ENCODE results near the gene ST3GAL5.
"Not testable (repeated sequence)": the region's sequence is repeated elsewhere in the genome, so short reads cannot be mapped to it uniquely, and the experiment has no call there.

Gene ST3GAL5

DNA sequence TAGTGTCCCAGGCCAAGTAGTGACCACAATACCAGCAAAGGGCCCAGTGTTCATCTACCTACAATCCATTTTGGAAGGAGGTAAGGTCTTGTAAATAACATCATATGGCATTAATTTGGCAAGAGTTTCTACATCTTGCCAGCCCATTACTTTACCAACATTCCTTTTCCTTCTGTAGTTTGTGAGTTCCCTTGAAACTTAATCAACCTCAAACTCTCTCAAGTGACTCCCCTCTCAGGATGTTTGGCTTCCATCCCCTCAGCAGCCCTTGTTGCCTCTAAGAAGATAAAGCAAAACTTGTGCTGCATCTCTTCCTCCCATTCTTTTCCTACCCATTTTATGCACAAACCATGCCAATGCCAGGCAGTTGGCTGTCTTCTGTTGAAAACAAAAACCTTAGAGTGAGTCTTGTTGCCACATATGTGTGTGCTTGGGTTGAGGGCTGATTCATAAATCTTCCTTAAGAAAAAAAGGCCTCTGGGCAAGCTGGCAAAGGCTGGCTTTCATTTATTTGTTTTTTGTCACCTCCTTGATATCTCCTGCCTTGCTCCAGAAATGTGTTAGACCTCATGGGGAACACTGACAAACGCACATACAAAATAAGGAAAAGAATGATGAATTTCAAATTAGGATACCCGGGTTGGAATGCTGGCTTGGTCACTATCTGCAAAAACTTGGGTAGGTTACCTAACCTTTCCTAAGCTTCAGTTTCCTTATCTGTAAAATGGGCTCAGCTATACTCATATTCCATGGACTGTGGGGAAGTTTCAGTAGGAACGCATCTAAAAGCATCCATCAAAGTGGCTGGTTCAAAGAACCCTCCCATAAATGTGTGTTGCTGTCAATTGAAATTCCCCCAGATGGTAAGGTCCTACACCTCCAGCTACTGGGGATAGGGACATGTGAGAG is 29.4 kb upstream of the ST3GAL5 start:
- DNase-seq (ENCODE audit: low read depth): no peak

DNA sequence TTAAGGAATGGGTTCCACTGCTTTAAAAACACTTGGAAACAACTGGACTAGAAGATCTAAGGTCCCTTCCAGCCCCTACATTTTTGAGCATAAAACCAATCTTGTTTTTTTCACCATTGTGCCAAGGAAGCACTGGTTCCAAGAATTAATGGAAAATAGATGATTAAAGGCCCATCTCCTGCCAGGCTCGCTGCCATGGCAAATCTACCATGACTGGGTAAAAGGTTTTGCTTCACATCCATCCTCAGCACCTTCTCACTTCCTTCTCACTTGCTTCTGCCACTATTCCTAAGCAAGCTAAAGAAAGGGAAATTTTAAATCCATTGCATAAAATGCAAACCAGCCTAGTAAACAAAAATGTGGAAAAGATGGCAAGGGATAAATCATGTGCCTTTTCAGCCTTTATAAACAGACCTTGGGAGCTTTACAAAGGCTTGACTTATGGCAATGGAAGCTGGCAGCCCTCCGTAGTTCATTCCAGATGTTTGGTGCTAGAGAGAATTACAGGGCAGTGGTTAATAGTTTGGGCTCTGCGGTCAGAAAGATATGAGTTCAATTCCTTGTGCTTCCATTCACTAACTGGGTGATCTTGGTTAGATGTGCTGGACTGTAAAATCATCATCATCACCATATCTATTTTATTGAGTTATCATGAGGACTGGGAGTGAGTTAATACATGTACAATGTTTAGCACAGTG is 27.0 kb upstream of the ST3GAL5 start:
- DNase-seq (ENCODE audit: low read depth): no peak

DNA sequence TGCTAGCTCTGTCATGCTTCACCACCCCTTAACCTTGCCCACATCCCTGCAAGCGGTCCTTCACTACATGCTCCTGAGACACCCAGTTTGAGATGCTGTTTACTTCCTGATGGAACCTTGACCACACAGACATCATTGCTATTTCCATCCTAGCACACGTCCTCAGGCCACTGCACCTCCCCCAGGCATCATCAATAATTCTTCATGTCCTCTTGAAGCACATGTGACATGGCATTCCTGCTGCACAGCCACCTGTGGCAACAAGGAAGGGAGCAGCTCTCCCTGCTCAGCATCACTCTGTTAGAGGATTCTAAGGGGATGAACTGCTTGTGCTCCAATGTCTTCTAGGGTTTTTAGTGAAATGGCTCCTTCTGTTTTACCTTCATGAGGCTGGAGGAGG is 26.1 kb upstream of the ST3GAL5 start:
- DNase-seq (ENCODE audit: low read depth): no peak

DNA sequence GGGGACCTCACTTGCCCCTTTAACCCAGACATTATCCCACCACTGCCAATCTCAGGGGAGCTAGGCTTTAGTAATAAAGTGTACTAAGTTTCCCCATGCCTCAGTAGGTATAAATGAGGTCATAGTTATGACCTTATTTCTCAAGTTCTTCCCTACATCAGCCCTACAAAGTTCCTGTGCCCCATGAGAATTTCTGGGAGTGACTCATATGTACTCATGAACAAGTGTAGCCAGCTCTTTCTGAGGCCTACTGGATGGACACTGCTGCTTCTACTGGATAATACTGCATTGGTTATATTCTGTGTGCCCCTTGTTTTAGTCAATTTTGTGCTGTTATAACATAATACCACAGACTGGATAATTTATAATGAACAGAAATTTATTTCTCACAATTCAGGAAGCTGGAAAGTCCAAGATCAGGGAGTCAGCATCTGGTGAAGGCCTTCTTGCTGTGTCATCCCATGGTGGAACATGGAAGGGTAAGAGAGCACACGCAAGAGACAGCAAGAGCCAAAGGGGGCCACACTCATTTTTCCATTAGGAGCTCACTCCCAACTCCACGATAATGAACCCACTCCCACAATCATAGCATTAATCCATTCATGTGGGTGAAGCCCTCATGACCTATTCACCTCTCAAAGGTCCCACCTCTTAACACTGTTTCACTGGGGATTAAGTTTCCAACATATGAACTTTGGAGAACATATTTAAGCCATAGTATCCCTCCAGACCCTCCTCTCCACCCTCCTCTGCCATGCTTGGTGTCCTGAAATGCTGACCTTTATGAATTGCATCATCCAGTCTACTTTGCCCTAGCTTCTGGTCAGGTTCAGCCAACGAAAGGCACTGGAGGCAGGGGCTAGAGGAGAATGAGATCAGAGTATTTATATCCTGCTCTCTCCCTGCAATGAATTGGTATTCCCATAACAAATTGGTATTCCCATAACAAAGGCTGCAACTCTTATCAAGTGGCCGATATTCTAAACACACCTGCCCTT is 25.4 kb upstream of the ST3GAL5 start:
- peak; percentile 80 for DNase-seq (ENCODE audit: low read depth)

DNA sequence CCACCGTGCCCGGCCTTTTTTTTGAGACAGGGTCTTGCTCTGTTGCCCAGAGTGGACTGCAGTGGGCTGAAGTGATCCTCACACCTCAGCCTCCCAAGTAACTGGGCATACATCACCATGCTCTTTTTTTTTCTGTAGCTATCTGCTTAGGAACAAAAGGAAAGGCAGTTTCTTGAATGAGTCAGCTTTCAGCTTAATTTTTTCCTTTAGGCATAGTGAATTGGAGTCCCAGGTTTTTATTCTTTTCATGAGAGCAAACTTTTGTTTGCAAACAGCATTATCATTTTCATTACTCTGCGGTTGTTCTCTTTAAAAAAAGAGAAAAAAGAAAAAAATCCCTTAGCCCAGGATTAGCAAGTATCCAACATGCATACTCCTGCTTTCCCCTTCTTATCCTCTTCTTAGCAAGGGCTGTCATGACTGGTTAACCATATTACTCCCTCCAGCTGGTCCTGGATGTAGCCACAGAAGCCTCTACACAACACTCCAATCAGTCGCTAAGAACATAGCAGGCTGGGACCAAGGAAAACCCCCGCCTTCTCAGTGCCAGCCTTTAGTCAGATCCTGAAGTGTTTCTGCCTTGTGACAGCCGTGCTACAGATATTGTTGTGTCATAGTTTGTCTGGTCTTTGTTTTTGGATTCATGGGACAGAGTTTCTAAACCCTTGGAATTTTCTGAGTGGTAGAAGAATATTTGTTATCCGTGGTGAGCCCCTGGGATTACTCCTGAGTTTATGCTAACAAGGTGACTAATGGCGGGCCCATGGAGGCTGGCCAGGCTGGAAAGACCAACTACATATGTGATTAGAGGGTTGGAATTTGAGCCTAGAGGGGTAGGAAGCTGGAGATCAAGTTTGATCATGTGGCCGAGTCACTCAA is 23.3 kb upstream of the ST3GAL5 start:
- DNase-seq (ENCODE audit: low read depth): no peak

- no peak for DNase-seq (ENCODE audit: low read depth)
These were observed 22.3 kb upstream of the ST3GAL5 start for GRCh38 chr2:85911097-85911496.

DNA sequence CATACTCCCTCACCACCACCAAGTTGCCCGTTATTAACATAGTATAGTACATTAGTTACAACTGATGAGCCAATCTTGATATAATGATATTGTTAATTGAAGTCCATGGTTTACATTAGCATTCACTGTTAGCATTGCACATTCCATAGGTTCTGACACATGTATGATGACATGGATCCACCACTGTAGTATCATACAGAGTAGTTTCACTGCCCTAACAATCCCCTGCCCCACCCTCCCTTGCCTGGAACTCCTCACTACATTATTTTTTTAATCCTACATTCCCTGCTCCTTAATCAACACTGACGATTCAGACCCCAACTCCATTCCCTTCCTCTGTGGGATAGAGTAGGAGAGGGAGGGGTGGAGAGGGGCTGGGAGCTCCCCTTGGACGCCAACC is 20.2 kb upstream of the ST3GAL5 start:
- no peak for DNase-seq (ENCODE audit: low read depth)

DNA sequence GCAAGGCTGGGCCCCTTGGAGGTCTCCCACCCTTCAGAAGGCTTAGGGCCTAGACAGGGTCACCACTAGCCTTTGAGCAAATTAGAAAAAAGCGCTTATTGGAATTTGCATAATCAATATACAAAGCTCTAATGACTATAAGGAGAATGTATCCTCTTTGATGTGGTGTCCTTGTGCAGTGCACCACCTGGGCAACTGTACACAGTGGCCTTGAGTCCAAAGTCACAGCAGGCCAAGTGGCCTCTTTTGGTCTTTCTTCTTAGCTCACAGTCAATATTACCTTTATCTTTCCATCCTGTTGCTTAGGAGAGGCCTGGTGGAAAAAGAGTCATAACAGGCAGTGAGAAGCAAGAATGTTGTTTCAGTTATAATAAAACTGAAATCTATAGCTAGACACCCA is 19.7 kb upstream of the ST3GAL5 start:
- DNase-seq (ENCODE audit: low read depth): no peak

GRCh38 chr2:85907671-85908157 is 18.9 kb upstream of the ST3GAL5 start:
- DNase-seq (ENCODE audit: low read depth): no peak

DNA sequence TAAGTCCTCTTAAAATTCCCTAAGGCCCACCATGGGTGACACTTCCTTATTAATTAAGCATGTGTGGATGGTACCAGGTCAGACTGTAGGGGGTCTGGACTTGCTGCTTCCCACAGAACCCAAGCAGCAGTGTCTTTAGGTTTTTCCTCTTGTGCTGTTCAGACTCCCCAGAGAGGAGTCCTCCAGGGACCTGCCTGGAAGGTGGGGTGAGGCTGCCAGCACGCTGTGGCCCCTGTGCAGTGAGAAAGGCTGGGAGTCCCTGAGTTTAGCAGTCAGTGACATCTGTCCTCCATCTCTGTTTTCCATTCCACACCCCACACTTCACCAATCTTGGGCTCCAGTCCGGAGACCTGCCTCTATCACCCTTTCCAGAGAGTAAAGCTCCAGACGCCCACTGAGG is 18.0 kb upstream of the ST3GAL5 start:
- no peak for DNase-seq (ENCODE audit: low read depth)

DNA sequence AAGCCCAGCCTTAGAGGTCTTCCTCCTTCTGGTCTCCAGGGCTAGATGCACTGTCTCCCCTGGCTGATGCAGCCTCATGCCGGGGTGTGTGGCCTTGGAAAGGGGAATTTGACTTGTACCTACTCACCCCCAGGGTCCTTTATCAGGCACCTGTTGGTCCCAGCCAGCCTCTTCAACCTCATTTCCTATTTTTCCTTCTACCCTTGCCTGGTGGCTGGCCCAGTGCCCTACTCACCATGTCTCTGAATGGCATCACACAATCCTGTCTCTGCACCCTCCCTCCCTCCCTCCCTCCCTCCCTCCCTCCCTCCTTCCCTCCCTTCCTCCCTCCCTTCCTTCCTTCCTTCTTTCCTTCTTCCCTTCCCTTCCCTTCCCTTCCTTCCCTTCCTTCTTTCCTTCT is 17.1 kb upstream of the ST3GAL5 start:
- DNase-seq (ENCODE audit: low read depth): no peak

GRCh38 chr2:85905187-85905666 is 16.4 kb upstream of the ST3GAL5 start:
- no peak for DNase-seq (ENCODE audit: low read depth)

DNA sequence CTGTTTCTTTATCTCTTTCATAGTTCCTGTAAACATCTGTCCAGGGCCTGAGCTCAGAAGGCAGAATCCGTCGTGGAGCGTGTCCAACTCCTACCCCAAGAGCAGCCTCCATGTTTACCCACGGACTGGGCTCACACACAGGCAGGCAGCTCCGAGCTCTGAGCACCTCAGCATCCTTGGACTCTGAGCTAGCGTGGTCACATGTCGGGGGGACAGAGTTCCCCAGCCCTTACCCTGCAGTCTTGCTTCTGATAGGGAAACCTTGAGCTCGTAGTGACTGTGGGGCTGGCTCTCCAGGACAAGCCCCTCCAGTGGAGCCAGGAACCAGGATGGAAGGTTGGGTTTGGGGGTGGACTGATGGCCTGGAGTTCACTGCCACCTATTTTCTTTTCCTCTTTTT is 15.1 kb upstream of the ST3GAL5 start:
- DNase-seq (ENCODE audit: low read depth): no peak

DNA sequence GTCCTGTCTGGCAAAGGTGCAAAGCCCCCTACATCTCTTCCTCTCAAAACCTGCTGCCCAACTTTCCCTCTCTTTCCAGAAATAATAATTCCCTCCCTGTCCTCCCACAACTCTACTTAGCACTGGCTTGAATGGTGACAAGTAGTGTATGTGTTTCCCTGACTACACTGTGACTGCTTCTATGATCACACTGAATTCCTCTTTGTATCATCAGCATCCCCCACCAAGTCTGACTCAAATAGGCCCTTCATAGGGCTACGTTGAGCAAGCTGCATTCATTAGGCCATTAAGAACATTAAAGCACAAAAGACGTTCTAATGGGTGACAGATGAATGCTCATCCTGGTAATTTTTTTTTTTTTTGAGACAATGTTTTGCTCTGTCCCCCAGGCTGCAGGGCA is 13.7 kb upstream of the ST3GAL5 start:
- DNase-seq (ENCODE audit: low read depth): no peak

GRCh38 chr2:85901155-85901554 is 12.4 kb upstream of the ST3GAL5 start:
- DNase-seq (ENCODE audit: low read depth): no peak

GRCh38 chr2:85900366-85900765 is 11.6 kb upstream of the ST3GAL5 start:
- no peak for DNase-seq (ENCODE audit: low read depth)

GRCh38 chr2:85899849-85900248 is 11.1 kb upstream of the ST3GAL5 start:
- DNase-seq (ENCODE audit: low read depth): no peak

DNA sequence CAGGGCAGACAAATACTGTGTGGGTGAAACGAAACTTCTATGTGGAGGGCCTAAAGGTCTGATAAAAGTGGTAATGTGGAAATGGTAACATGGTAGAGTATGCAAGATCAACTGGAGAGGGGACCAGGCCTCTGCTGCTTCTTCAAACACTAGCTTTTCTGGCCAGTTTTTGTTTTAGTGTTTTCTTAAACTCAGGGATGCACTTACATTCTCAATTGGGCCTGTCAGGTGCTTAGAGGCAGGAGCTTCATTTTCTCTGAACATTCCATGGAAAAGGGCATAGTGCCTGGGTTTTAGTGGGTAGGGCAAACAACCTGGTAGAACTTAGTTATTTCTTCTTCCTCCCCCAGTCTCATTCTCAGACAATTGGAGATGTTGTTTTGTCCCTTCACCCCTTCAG is 10.5 kb upstream of the ST3GAL5 start:
- no peak for DNase-seq (ENCODE audit: low read depth)

DNA sequence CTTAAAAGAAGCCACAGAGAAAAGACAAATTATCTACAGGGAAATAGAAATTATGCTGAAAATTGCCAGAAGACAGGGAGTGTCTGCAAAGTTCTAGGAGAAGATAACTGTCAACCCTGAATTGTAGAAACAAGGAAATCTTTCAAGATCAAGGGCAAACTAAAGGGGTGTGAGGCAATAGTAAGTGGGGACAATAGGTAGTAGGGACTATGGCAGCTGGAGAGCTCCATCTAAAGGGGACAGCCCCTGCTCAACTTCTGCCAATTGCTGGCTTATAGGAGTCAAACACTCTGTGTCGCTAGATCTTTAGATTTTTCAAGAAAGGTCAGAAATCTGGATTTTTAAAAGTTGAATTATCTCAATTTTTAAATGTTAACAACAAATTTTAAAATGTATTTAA is 10.1 kb upstream of the ST3GAL5 start:
- no peak for DNase-seq (ENCODE audit: low read depth)

DNA sequence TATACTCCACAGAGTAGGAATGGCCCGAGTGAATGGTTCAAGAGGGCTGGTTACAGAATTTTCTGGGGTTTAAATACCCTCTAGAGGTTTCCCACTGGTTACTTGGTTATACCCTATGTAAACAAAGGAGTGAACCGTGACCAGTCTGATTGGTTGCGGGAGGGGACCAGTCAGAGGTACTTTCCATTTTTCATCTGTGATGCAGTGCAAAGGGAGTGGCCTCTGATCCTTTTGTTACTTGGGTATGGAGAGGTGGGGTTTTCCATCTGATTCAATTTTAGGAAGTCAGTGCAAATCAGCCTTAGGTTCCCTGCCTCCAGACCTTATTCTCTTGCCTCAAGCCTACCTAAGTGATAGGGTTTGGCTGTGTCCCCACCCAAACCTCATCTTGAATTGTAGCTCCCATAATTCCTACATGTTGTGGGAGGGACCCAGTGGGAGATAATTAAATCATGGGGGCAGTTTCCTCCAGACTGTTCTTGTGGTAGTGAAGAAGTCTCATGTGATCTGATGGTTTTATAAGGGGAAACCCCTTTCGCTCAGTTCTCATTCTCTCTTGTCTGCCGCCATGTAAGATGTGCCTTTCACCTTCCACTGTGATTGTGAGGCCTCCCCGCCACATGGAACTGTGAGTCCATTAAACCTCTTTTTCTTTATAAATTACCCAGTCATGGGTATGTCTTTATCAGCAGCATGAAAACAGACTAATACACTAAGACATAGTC is 5.9 kb upstream of the ST3GAL5 start:
- not testable (repeated sequence) for DNase-seq (ENCODE audit: low read depth)

All from fibroblast of the conjunctiva (primary cell).